GM12878 (cell line): ENCODE results near the gene NTRK3. TPM values are rescaled to one million over a fixed set of nuclear protein-coding genes. Genes with fewer than 3 reads are reported as not detected.

ENCODE experiments used
- ATAC-seq: fragments of 200-7000 bp; cut with Tn5 transposase; 3 replicates; pipeline ENCODE4 v1.9.1; 2020; ENCODE audit warnings: mild to moderate bottlenecking, moderate library complexity
- BruUV-seq: library from RNA; stranded (reverse); fragments of 400-500 nt; replicated peaks from 2 replicates; lab custom pipeline; 2021; lab: Mats Ljungman, UMichigan
- CTCF ChIA-PET: fragments of 300-600 bp; sonication (Branson Sonifier 250); formaldehyde crosslinking; extraction: SDS; loops from one replicate; lab custom pipeline; 2021; ENCODE audit warnings: inconsistent platforms; lab: Yijun Ruan, JAX
- POLR2A ChIA-PET: fragments of 350-600 bp; formaldehyde crosslinking; extraction: SDS; loops from one replicate; lab custom pipeline; 2021; ENCODE audit warnings: inconsistent platforms; lab: Charles Lee
- RAD21 ChIA-PET: fragments of 300-600 bp; sonication (Branson Sonifier 250); formaldehyde crosslinking; loops from one replicate; lab custom pipeline; 2023; ENCODE audit warnings: antibody characterized with exemption; ENCODE audit not compliant: unreplicated experiment; lab: Charles Lee
- SMC1A ChIA-PET: fragments of 300-600 bp; sonication (Branson Sonifier 250); formaldehyde crosslinking; loops from one replicate; lab custom pipeline; 2023; ENCODE audit not compliant: unreplicated experiment, uncharacterized antibody; lab: Charles Lee
- DNase-seq: peaks from one replicate; pipeline ENCODE4 v3.0.0-alpha.2; 2011; ENCODE audit warnings: low read depth, low spot score
- FAIRE-seq: peaks from 3 replicates; lab custom pipeline; 2011; peaks lifted over from hg19 to GRCh38; lab: Jason Lieb, UNC
- H2AFZ ChIP-seq: 2 replicates; pipeline ENCODE4 v1.6.0; 2011; ENCODE audit warnings: low read depth, low read length, control low read depth; ENCODE audit not compliant: control insufficient read depth
- H3K27ac ChIP-seq: 2 replicates; pipeline ENCODE4 v1.5.1; 2011; ENCODE audit warnings: control low read depth; ENCODE audit not compliant: control insufficient read depth, insufficient read depth
- H3K27me3 ChIP-seq, 2 experiments: replicated peaks in 1 of 2; 2 replicates each; pipeline versions ENCODE4 v1.6.0 to v1.6.1; 2011; ENCODE audit warnings: low read length in 1 of 2; ENCODE audit not compliant: control insufficient read depth in 2 of 2, insufficient read depth in 2 of 2
- H3K36me3 ChIP-seq, 2 experiments: 2 replicates each; pipeline ENCODE4 v1.5.1; 2011; ENCODE audit warnings: low read length in 1 of 2; ENCODE audit not compliant: control insufficient read depth in 2 of 2, insufficient read depth in 2 of 2
- H3K4me1 ChIP-seq: 2 replicates; pipeline ENCODE4 v1.6.1; 2011; ENCODE audit warnings: mild to moderate bottlenecking, low read length, moderate library complexity, mixed read lengths; ENCODE audit not compliant: control insufficient read depth, insufficient read depth
- H3K4me2 ChIP-seq: 2 replicates; pipeline ENCODE4 v1.6.0; 2011; ENCODE audit warnings: control low read depth; ENCODE audit not compliant: control insufficient read depth, insufficient read depth
- H3K4me3 ChIP-seq: fragments of 200-600 bp; sonication (generic); 2 replicates; pipeline ENCODE4 v1.5.1; 2016
- H3K79me2 ChIP-seq: 2 replicates; pipeline ENCODE4 v1.6.0; 2011; ENCODE audit warnings: low read length; ENCODE audit not compliant: control insufficient read depth, insufficient read depth
- H3K9ac ChIP-seq: 2 replicates; pipeline ENCODE4 v1.8.0; 2011; ENCODE audit warnings: low read length, control low read depth, mixed read lengths; ENCODE audit not compliant: control insufficient read depth, insufficient read depth
- H3K9me3 ChIP-seq: replicated peaks from 3 replicates; pipeline ENCODE4 v1.5.1; 2011; ENCODE audit warnings: mild to moderate bottlenecking, low read length; ENCODE audit not compliant: control insufficient read depth, insufficient read depth
- H4K20me1 ChIP-seq: 2 replicates; pipeline ENCODE4 v1.6.0; 2011; ENCODE audit not compliant: control insufficient read depth, insufficient read depth
- CEBPB ChIP-seq, 2 experiments: fragments of 150-350 bp in 1 of 2; IDR thresholded peaks; 2 replicates each; pipeline ENCODE4 v1.6.1; 2012 to 2014; ENCODE audit warnings: low read depth in 2 of 2, low read length in 2 of 2, borderline replicate concordance in 1 of 2, inconsistent platforms in 1 of 2
- ESRRA ChIP-seq: IDR thresholded peaks from 2 replicates; pipeline ENCODE4 v1.6.1; 2012; ENCODE audit warnings: mild to moderate bottlenecking, low read length, improper control_type of control experiment
- NFXL1 ChIP-seq: fragments of 450-650 bp; IDR thresholded peaks from 2 replicates; pipeline ENCODE4 v1.6.1; 2017; ENCODE audit warnings: antibody characterized with exemption, mild to moderate bottlenecking, borderline replicate concordance
- SUPT20H ChIP-seq: IDR thresholded peaks from 2 replicates; pipeline ENCODE4 v1.6.1; 2011; ENCODE audit warnings: low read depth, mild to moderate bottlenecking, low read length, moderate library complexity, borderline replicate concordance; ENCODE audit not compliant: control insufficient read depth
- ZNF24 ChIP-seq: fragments of 450-650 bp; IDR thresholded peaks from 2 replicates; pipeline ENCODE4 v1.6.1; 2017; ENCODE audit warnings: antibody characterized with exemption, mild to moderate bottlenecking
- ZNF622 ChIP-seq: fragments of 450-650 bp; IDR thresholded peaks from 2 replicates; pipeline ENCODE4 v1.6.1; 2017; ENCODE audit warnings: mild to moderate bottlenecking, inconsistent platforms
- WGBS: methylation state at CpG from one replicate; pipeline ENCODE4 v1.1.6; 2016; ENCODE audit warnings: low lambda C conversion rate; ENCODE audit not compliant: insufficient replicate concordance, insufficient coverage; ENCODE audit errors: missing lambda C conversion rate; 5-methylcytosine and 5-hydroxymethylcytosine counted together
- in situ Hi-C: fragments of 300-500 bp; cut with MboI; formaldehyde crosslinking; loops from 9 replicates; pipeline ENCODE4 v1.14.3; 2018; ENCODE audit warnings: mixed read lengths
- intact Hi-C: fragments of 100-400 bp; cut with micrococcal nuclease; formaldehyde crosslinking; loops from one replicate; pipeline ENCODE4 v1.14.2; 2022; ENCODE audit not compliant: unreplicated experiment
- polyA plus RNA-seq, 11 experiments: library from polyadenylated mRNA; depleted of rRNA in 4 of 11; unstranded in 6 of 11; stranded (reverse) in 5 of 11; fragments of >200 nt; fragmentation: Nextera tagmentation in 4 of 11; fragmentation: Illumina TruSeq in 1 of 11; extraction: Ambion mirVana in 4 of 11; extraction: Trizol in 1 of 11; gene quantifications; 1 replicate in 1 of 11; 2 replicates in 10 of 11; pipeline versions ENCODE4 v1.2.1 to v1.2.3, GENCODE V29; 2011 to 2016; ENCODE audit warnings: inconsistent platforms in 2 of 11, missing spikeins in 2 of 11, low read depth in 1 of 11
- total RNA-seq, 4 experiments: library from RNA; depleted of rRNA in 3 of 4; stranded (reverse); fragments of >200 nt in 3 of 4; fragmentation: Illumina TruSeq in 1 of 4; extraction: Trizol in 1 of 4; gene quantifications; 2 replicates each; pipeline versions ENCODE4 v1.2.1 to v1.2.3, GENCODE V29; 2013 to 2021
- TF ChIP-seq, protein P1 (sequence below): IDR thresholded peaks from 2 replicates; pipeline ENCODE4 v1.6.1; 2012; ENCODE audit warnings: low read depth, low read length, improper control_type of control experiment

The NTRK3 gene
- total and polyA plus RNA-seq, 10 of the 15 experiments (the other 5 are each of a cell fraction or from before 2014, with no cell fraction given), result not detected

GRCh38 chr15:88272421-88272820, 15.9 kb upstream of the NTRK3 start:
- no TSS peak for BruUV-seq
- DNase-seq (no peak), ATAC-seq (no peak), FAIRE-seq (no peak)
- TF ChIP-seq ESRRA (no peak), NFXL1 (no peak), ZNF24 (no peak), ZNF622 (no peak), SUPT20H (no peak), CEBPB (IDR thresholded peaks at IDR 0.05; ENCODE audit: borderline replicate concordance in 1 of 2, low read depth in 2 of 2, low read length in 2 of 2) (no peak)
- TF ChIP-seq, protein P1, sequence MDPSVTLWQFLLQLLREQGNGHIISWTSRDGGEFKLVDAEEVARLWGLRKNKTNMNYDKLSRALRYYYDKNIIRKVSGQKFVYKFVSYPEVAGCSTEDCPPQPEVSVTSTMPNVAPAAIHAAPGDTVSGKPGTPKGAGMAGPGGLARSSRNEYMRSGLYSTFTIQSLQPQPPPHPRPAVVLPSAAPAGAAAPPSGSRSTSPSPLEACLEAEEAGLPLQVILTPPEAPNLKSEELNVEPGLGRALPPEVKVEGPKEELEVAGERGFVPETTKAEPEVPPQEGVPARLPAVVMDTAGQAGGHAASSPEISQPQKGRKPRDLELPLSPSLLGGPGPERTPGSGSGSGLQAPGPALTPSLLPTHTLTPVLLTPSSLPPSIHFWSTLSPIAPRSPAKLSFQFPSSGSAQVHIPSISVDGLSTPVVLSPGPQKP, result no peak
- no peak overlapping the region for H3K27ac ChIP-seq
- intact Hi-C loops (no loop called here), in situ Hi-C loops (no loop called here)
- ChIA-PET CTCF (interaction anchor here (1.1 to 5.9 kb wide), 3 partner anchors 12 to 136 kb away, joined by 4 to 42 read pairs (median 13); no protein-coding TSS in a partner anchor), SMC1A (no interaction called here), POLR2A (no interaction called here), RAD21 (interaction anchor here (0.9 kb wide), 1 partner anchor 13 kb away, joined by 3 read pairs; no protein-coding TSS in a partner anchor)
- no peaks in the 10 kb centered on the region for H4K20me1 ChIP-seq
- no peaks in the 10 kb centered on the region; a peak in 2 of 4 replicates for H3K27me3 ChIP-seq
- no peak overlapping the region for H2AFZ ChIP-seq
- no peaks in the 10 kb centered on the region for H3K4me1 ChIP-seq
- H3K4me3 ChIP-seq, result no peak overlapping the region
- no peaks in the 10 kb centered on the region for H3K36me3 ChIP-seq
- H3K9ac ChIP-seq, result no peak overlapping the region
- H3K79me2 ChIP-seq, result no peaks in the 10 kb centered on the region
- H3K4me2 ChIP-seq, result no peak overlapping the region
- WGBS, result 25% methylated on average over 2 of the region's 2 CpGs
- no peaks in the 10 kb centered on the region for H3K9me3 ChIP-seq
